Cortex of kidney (tissue), 1 donor: ENCODE results near the gene KRT86.
"Not testable (repeated sequence)": the region's sequence is repeated elsewhere in the genome, so short reads cannot be mapped to it uniquely, and the experiment has no call there.

Source experiments
- DNase-seq: peaks from one replicate; lab custom pipeline; 2025; lab: John Stamatoyannopoulos, UW

The KRT86 gene

DNA sequence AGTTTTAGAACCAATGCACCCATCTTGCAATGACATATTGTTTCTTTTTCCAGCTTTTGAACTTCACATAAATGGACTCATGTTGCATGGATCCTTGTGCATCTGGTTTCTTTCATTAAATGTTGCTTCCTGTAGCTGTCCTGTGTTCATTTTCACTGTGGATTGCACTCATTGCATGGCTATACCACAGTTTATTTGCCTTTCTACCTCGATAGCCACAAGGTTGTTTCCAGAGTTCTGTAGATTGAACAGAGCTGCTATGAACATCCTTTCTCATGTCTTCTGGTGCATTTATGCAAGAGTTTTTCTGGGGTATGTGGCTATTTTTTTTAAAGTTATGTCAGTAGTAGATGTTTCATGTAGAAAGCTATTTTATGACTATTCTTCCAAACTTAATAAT, 20.4 kb downstream of the KRT86 start:
- DNase-seq, result no peak

DNA sequence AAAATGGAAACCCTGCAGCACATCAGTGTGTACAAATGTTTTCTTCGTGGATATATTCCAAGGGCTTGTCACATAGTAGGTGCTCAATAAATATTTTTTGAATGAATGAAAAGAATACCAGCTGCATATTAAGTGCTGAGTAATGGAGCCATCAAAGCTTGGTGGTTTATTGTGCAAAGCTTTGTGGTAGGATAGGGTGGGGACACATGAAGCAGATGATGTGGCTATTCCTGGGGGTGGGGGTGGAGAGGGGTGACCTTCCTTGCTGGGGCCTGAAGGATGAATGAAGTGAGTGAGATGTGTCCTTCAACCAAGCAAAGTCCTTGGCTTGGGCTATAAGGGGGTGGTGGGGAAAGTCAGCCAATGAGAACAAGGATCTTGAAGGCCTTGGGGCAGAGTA, 21.2 kb downstream of the KRT86 start:
- no peak for DNase-seq

DNA sequence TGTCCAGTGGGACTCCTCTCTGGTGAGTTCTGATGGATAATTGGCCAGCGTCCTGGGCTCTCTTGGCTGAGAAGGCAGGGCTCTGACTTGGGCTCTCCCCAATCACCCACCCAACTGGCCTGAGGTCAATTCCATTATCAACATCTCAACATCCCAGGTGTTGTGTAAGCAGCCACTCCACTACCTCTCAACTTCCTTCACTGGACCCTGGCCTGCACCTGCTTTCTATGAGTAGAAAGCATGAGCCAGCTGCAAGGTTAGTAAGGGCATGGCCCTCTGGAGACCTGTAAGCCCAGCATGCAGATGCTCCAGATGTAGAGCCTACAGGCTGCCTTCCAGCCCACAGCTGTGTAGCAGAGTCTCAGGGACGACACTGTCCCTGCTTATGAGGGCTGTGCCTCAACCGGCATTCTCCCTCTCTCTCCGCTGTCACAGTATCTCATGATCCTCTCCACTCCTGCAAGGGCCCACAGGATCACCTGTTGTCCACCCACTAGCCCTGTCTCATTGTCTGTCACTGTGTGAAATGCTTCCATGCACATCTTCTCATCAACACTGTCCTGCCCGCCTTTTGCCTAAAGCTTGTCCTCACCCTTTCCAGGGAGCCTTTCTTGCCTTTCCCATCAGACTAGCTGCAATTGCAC, 22.2 kb downstream of the KRT86 start:
- no peak for DNase-seq

DNA sequence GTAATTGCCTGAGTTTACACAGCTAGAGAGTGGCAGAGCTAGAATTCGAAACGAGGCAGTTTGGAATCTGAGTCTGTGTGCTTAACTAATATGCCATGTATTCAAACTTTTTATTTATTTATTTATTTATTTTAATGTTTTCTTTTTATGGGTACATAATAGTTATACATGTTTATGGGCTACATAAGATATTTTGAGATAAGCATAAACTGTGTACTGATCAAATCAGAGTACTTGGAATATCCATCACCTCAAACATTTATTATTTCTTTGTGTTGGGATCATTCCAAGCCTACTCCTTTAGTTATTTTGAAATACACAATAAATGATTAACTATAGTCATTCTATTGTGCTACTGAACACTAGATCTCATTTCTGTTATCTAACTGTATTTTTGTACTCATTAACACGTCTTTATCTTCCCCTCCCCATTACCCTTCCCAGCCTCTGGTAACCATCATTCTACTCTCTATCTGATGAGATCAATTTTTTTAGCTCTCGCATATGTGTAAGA, 24.3 kb downstream of the KRT86 start:
- DNase-seq, result no peak

DNA sequence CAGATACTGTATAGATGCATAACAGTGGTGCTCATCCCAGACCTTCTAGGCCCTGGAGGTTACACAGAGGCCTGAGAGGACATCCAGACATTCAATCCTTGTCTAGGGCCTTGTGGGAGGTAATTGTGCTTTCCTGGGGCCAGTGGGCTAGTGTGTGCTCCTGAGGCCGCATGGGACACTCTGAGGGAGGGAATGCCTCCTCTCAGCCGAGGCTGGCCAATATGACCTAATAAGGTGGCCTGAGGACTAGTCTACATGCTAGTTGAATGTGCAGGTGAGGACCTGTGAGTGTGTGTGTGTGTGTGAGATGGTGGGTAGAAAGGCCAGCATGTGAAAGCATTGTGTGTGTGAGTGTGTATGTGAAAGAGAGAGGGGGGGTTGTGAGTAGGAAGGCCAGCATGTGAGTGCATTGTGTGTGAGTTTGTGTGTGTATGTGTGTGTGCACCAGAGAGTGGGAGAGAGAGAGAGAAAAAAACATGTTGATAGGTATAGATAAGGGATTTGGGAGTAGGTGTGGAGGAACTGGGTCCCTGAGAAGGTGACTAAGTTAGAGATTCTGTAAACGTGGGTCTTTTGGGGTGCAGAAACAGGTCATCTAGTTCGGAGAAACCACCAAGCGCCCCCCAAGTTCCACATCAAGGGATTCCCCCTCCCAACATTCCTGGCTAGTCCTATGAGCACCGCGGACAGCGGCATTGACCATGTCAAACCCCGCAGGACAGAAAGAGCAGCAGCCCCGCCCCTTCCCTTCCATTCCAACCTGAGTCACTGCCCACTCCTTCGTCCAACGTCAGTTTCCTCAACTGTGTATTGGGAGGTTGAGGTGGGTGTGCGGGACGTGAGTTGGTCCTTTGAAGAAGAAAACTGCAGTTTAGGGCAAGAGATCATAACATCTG, 26.6 kb downstream of the KRT86 start:
- DNase-seq, result no peak

DNA sequence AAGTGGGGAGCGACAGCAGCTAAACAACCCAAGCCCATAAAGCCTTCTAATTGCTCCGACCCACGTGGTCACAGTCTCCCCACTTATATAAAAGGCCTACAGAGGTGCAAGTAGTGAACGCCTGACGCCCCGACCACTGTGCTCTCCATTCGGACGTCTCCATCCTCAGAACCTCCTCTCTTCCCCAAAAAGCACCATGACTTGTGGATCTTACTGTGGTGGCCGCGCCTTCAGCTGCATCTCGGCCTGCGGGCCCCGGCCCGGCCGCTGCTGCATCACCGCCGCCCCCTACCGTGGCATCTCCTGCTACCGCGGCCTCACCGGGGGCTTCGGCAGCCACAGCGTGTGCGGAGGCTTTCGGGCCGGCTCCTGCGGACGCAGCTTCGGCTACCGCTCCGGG, 27.3 kb downstream of the KRT86 start:
- DNase-seq, result not testable (repeated sequence)

DNA sequence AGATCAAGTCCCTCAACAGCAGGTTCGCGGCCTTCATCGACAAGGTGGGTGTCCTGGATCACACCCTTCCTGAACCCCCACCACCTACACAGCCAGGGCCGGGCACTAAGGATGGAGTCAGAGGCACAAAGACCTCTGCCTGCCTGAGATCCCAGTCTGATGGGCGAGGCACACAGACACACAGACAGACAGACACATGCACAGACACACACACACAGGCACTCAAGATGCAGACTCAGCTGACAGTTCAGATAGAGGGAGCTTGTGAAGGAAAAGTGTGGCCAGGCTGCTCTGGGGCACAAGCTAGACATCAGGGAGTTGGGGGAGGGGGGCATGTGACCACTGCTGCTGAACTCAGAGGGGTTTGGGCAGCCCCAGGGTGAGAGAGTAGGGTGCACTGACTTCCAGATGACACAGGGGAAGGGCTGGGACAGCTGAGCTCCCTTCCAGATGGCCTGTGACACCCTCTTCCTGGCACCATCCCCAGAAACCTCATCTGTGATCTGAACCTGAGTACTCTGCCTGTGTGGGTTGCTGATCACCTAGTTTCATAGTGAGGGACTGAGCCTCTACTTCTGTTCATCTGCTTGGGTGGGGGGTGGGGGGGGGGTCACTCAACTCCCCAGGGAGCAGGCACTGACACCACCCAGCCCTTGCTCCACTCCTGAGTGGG, 27.9 kb downstream of the KRT86 start:
- DNase-seq, result not testable (repeated sequence)

DNA sequence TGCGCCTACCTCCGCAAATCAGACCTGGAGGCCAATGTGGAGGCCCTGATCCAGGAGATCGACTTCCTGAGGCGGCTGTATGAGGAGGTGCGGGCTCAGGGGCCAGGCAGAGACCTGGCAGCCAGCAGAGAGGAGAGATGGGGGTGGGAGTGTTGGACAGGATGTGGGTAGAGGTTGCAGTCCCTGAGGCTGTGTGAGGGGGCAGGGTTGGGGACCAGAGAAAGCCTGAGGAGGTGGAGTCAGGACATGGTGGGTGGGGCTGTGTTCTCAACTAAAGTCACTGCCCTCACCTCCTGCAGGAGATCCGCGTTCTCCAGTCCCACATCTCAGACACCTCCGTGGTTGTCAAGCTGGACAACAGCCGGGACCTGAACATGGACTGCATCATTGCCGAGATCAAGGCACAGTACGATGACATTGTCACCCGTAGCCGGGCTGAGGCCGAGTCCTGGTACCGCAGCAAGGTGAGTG, 30.5 kb downstream of the KRT86 start:
- DNase-seq, result not testable (repeated sequence)

DNA sequence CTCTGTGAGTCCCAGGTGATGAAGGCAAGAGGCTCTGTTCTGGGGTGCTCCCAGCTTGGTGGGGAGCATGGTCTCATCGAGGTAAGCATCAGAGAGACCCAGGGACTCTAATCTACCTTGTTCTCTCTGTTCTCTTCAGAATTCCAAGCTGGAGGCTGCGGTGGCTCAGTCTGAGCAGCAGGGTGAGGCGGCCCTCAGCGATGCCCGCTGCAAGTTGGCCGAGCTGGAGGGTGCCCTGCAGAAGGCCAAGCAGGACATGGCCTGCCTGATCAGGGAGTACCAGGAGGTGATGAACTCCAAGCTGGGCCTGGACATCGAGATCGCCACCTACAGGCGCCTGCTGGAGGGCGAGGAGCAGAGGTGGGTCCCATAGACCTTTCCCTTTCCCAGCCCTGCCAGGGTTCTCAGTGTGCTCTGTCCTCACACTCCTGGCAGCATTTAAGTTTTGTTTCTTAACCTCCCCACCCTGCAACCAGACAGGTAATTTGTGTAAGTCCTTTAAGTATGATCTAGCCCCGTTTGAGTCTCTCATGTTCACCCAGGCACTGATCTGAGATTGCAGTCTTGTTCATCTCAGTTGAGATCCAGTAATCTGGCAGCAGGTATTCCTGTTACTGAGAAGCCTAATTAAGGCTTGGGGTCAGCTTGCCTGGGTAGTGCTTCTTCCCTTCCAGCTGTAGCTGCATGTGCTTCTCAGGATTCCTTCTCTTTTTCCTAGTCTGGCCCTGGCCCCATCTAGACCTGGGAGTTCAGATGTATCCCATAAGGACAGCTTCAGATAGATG, 31.7 kb downstream of the KRT86 start:
- DNase-seq, result no peak

DNA sequence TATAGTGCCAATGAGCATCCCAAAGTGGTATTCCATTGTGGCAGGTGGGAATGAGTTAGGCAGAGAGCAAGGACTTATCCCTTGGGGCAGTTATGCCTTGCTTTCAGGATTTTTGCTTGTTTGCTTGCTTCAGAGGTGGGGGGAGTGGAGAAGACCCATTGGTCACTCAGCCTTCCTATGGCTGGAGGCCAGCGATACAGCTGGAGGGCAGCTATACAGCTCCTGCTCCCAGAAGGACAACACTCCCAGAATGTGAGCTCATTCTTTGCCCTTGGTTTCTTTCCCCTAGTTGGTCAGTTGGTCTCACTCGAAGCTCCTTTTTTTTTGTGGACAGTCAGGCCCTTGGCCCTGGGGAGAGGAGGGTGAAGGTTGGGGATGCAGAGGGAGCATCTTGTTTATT, 32.3 kb downstream of the KRT86 start:
- DNase-seq, result no peak

DNA sequence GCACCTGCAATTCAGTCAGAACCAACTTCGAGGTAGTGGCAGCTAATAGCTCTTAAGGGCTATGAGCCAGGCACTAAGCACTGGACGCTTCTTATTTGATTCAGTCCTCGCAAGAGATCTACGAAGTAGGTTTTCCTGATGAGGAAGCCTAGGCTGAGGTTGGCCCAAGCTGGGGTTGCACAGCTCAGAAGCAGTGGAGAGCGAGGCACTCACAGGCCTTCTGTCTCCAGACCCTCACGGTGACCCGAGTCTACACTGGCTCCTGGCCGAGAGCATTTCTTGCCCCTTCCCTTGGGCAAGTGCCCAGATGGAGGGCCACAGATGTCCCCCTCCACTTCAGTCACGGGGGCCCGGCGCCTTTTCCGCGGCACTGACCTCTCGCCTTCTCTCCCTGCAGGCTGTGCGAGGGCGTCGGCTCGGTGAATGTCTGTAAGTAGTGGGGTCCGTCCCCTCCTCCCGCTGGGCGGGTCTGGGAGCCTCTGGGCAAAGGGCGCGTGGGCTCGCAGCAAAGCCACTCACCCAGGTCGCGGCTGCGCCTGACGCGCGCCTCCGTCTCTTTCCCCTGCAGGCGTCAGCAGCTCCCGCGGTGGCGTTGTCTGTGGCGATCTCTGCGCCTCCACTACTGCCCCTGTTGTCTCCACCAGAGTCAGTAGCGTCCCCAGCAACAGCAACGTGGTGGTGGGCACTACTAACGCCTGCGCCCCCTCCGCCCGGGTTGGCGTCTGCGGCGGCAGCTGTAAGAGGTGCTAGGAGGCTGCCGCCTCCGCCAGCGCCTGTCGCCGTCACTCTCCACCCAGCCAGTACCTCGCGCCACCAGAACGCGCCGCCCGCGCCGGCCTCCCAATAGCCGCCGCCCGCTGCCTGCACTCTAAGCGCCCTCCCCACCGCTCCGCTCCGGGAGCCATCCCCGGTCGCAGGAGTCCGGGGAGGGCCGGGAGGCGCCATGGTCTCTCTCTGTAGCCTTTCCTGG, 33.7 kb downstream of the KRT86 start:
- DNase-seq, result no peak

DNA sequence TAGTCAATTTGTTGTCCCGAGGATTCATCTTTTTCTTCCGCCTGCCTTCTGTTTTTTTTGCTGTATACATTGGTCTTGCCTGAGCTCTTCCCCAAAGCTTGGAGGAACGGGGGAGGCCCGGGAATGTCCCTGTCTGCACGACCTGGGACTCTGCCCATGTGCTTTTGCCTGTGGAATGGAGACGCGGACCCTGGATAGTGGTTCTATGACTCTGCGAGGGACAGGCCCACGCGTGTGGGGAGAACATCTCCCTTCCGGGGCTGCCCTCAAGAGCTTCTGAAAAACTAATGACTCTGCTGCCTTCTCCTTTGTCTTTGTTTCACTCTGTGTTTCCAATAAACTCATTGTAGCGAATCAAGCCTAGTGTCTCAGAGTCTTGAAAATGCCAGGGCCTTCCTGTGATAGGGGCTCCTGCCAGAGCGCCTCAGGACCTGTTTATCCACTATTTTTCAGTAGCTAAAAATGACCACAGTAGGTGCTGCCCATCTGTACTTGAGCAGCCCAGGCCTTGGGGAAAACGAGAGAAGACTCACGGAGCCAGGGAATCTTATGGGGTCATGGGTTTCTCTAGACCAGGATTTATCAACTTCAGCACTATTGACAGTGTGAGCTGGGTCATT, 34.5 kb downstream of the KRT86 start:
- DNase-seq, result no peak

DNA sequence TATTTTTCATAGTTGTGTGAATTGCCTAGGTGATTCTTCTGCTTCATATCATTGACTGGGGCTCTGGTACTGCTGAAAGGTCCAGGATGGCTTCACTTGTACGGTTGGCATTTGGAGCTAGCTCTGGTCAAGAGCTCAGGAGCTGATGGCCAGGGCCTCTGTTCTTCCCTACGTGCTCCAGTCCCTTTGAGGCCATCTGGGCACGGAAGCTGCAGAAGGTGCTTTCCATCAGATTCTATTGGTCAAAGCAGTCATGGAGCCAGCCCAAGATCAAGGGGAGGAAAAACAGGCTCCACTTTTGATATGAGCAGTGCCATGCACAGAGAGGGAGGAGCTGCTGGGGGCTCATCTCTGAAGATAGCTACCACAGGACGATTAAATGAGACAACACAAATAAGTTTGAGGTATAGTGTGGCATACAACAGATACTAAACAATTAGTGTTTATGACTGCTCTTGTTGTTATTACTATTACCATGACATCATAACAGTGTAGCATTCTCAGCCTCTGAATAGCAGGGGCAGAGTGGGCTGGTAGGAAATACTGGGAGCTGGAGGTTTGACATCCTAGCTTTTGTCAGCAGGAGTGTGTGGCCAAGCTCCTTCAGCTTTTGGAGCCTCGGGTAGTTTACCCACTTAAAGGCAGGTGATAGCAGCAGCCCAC, 36.3 kb downstream of the KRT86 start:
- no peak for DNase-seq

DNA sequence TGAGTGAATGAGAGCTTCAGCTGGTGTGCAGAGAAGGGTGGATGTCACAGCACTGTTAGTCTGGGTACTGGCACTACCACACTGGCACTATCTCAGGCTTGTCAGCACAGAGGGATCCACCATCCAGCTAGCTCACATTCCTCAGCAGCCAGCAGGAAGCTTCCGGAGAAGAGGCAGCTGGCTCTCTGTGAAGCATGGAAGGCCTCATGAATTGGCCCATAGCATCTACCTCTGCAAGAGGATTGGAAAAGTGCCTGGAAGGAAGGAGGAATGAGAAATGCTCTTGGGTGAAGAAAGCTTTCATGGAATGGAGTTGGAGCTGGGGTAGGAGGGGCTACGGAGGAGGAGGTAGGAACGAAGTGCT, 36.8 kb downstream of the KRT86 start:
- DNase-seq, result no peak

DNA sequence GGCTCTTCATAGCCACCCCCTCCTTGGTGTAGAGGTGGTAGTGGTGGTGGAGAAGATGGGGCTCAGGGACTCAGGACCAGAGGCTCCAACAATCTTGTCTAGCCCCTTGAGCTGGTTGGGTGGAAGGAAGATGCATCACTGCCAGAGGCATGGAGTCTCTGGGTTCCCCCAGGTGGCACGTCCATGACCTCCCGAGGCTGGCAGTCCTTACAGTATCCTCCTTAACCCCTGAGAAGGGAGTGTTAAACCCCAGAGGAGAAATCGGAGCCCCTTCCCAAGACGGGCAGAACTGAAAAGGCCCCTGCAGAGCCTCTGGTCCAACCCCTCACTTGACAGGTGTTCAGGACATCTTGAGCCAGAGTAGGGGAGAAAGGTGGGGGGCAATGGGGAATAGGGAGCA, 37.6 kb downstream of the KRT86 start:
- no peak for DNase-seq

DNA sequence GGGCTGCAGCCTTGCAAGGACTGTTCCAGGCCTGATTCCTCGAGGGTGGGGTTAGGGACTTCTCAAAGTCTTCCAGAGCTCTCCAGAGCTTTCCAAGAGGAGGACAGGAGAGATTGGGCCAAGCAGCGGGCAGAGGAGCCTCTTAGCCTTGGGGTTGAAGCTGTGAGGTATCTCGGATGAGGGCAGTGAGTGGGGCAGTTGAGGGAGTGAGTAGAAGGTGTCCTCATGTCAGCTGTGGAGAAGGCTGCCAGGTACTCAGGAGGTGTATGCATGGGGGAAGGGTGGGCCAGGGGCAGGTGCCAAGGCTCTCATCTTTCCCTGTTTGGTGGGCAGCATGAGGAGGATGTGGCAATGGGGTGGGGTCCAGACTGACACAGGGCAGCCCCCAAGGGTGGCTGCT, 39.0 kb downstream of the KRT86 start:
- no peak for DNase-seq

DNA sequence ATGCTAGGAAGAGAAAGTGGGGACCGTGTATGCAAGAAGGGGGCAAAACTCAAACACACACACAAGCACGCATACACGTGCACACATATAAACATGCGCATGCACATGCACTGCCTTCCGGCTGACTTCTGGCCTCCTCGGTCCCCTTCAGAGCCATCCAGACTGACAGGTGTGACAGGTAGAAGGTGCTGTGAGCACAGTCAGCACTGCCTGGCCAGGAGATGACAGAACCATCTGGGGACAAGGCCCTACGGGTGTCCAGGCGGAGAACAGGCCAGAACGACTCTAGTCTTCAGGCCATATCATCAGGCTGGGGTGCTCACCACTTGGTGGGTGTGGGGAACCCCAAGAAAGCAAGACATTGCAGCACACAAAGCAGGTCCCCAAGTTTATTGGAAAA, 39.5 kb downstream of the KRT86 start:
- no peak for DNase-seq

DNA sequence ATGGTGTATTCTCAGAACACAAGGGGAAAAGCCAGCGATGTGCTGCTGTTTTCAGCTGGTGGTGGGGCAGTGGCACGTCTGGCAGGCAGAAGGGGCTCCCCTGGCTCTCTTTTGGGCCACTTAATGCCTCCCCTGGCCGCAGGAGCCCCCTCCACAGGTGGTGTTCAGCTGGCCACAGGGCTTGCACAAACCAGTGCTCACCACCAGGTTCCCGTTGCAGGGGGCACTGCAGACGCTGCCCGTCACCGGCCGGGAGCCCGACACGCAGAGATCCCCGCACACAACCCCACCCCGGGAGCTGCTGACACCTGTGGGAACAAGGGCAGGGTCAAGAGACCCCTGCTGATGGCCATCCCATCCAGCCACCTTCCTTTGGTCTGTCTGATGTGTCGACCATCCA, 40.1 kb downstream of the KRT86 start:
- no peak for DNase-seq

DNA sequence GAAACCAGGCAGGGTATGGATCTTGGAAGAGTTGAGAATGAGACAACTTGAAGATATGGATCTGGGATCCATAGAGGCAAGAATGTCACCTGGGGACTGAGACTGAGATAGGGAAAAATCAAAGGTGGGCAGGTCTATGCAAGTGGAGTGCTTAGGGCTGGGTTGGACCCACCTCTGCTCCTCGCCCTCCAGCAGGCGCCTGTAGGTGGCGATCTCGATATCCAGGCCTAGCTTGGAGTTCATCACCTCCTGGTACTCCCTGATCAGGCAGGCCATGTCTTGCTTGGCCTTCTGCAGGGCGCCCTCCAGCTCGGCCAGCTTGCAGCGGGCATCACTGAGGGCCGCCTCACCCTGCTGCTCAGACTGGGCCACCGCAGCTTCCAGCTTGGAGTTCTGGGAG, 41.3 kb downstream of the KRT86 start:
- not testable (repeated sequence) for DNase-seq

DNA sequence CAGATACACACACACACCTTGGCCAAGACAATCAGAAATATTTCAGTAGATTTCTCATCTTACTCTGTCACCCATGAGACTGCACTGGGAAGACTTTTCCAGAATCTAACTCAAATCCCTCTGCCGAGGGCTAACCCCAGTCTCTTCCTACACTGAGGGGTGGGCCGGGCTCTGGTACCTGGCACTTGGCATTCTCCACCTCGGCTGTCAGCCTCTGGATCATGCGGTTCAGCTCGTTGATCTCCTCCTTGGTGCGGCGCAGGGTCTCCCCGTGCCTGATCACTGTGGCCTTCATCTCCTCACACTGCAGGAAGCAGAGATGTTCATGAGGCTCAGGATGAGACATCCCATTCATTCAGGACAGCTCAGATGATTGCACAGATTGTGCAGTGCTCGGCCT, 41.8 kb downstream of the KRT86 start:
- DNase-seq, result no peak
